Stimulated activated CD8-positive, alpha-beta memory T cell treated with anti-CD3 and anti-CD28 coated beads, Interleukin-7, amount 100 ng/mL, for 48 hours (primary cell): Measurements from ENCODE around the gene FCGBP.
"Not testable (repeated sequence)": the region's sequence is repeated elsewhere in the genome, so short reads cannot be mapped to it uniquely, and the experiment has no call there.

ENCODE experiments used
- DNase-seq, 2 donors: peaks; one replicate each; pipeline ENCODE4 v3.0.0-alpha.2; 2020; ENCODE audit warnings: low read depth in 1 of 2; ENCODE audit errors: extremely low read depth in 1 of 2

FCGBP gene

GRCh38 chr19:39892506-39892902, 41.9 kb downstream of the FCGBP start:
- DNase-seq: not testable (repeated sequence)

GRCh38 chr19:39891660-39892505, 42.6 kb downstream of the FCGBP start:
- DNase-seq: not testable (repeated sequence)

- no peak for DNase-seq
Observed at GRCh38 chr19:39890755-39891551, 43.5 kb downstream of the FCGBP start.

- DNase-seq: not testable (repeated sequence)
Observed at GRCh38 chr19:39889872-39890754, 44.3 kb downstream of the FCGBP start.

GRCh38 chr19:39887456-39887951, 46.9 kb downstream of the FCGBP start:
- DNase-seq: not testable (repeated sequence)

- DNase-seq: not testable (repeated sequence)
Observed at GRCh38 chr19:39885821-39886554, 48.4 kb downstream of the FCGBP start.

- DNase-seq: not testable (repeated sequence)
Observed at GRCh38 chr19:39884721-39885120, 49.7 kb downstream of the FCGBP start.
